ENCODE results near the gene TCF25. TPM values are rescaled to one million over a fixed set of nuclear protein-coding genes. Genes with fewer than 3 reads are reported as not detected.

The TCF25 gene
- total RNA-seq, 3 donors from 2014 or later = 179 to 217 (median 212) TPM

GRCh38 chr16:89837014-89837546 is 36.3 kb upstream of the TCF25 start:
- DNase-seq (no peak), ATAC-seq (peak; percentile 14)
- no peaks in the 10 kb centered on the region for H3K9me3 ChIP-seq
- no peaks in the 10 kb centered on the region for H3K36me3 ChIP-seq (ENCODE audit: low read depth)
- H3K4me3 ChIP-seq = no peak overlapping the region
- H3K4me1 ChIP-seq (ENCODE audit: low read depth) = peaks cover 33% of the 10 kb centered on the region
- TF ChIP-seq CTCF (IDR thresholded peaks at IDR 0.05) = no peak
- intact Hi-C loops (cut with DNase I, micrococcal nuclease) = no loop called here

GRCh38 chr16:89841275-89841674 is 32.1 kb upstream of the TCF25 start:
- no peak for TF ChIP-seq CTCF (IDR thresholded peaks at IDR 0.05)
- ATAC-seq (no peak), DNase-seq (peak in 1 of 3 donors; percentile 38)
- no peak overlapping the region for H3K4me3 ChIP-seq
- intact Hi-C loops (cut with DNase I, micrococcal nuclease) = no loop called here
- H3K4me1 ChIP-seq (ENCODE audit: low read depth) = peaks cover 28% of the 10 kb centered on the region
- no peaks in the 10 kb centered on the region for H3K9me3 ChIP-seq
- H3K36me3 ChIP-seq (ENCODE audit: low read depth) = no peaks in the 10 kb centered on the region

GRCh38 chr16:89842471-89843408 is 30.7 kb upstream of the TCF25 start:
- intact Hi-C loops (cut with DNase I, micrococcal nuclease) = no loop called here
- no peak for ATAC-seq
- no peaks in the 10 kb centered on the region for H3K36me3 ChIP-seq (ENCODE audit: low read depth)
- DNase-seq = no peak
- no peak for TF ChIP-seq CTCF (IDR thresholded peaks at IDR 0.05)
- H3K4me3 ChIP-seq = no peak overlapping the region
- H3K9me3 ChIP-seq = no peaks in the 10 kb centered on the region
- peaks cover 20% of the 10 kb centered on the region for H3K4me1 ChIP-seq (ENCODE audit: low read depth)

GRCh38 chr16:89843409-89844350 is 29.7 kb upstream of the TCF25 start:
- TF ChIP-seq CTCF (IDR thresholded peaks at IDR 0.05) = no peak
- intact Hi-C loops (cut with DNase I, micrococcal nuclease) = no loop called here
- Histone ChIP-seq H3K36me3 (ENCODE audit: low read depth) (no peaks in the 10 kb centered on the region), H3K9me3 (no peaks in the 10 kb centered on the region), H3K4me1 (ENCODE audit: low read depth) (peaks cover 14% of the 10 kb centered on the region), H3K4me3 (no peak overlapping the region)
- ATAC-seq (no peak), DNase-seq (no peak)

GRCh38 chr16:89844739-89845339 is 28.6 kb upstream of the TCF25 start:
- H3K36me3 ChIP-seq (ENCODE audit: low read depth) = no peaks in the 10 kb centered on the region
- no peak for TF ChIP-seq CTCF (IDR thresholded peaks at IDR 0.05)
- H3K4me3 ChIP-seq = no peak overlapping the region
- ATAC-seq (no peak), DNase-seq (no peak)
- intact Hi-C loops (cut with DNase I, micrococcal nuclease) = no loop called here
- no peaks in the 10 kb centered on the region for H3K9me3 ChIP-seq
- H3K4me1 ChIP-seq (ENCODE audit: low read depth) = peaks cover 12% of the 10 kb centered on the region
